HEK293 (cell line): ENCODE results near the gene CARMIL3.
A peak's percentile ranks its signal among the peaks of the same experiment; 100 is the strongest.

Experiments
- BCL11A ChIP-seq: fragments of 450-650 bp; formaldehyde crosslinking; IDR thresholded peaks from 2 replicates; pipeline ENCODE4 v1.5.1; 2016; ENCODE audit warnings: low read depth, missing biosample characterization, missing genetic modification characterization
- HOXA7 ChIP-seq: sonication (generic); formaldehyde crosslinking; IDR thresholded peaks from 2 replicates; pipeline ENCODE4 v1.8.1; 2022; ENCODE audit warnings: missing genetic modification reagents, borderline replicate concordance
- KLF16 ChIP-seq: fragments of 450-650 bp; formaldehyde crosslinking; IDR thresholded peaks from 2 replicates; pipeline ENCODE4 v1.5.1; 2017; ENCODE audit warnings: missing biosample characterization, missing genetic modification characterization
- PRDM10 ChIP-seq: fragments of 450-650 bp; formaldehyde crosslinking; IDR thresholded peaks from 2 replicates; pipeline ENCODE4 v1.5.1; 2016; ENCODE audit warnings: missing biosample characterization, missing genetic modification characterization
- PRDM2 ChIP-seq: fragments of 450-650 bp; formaldehyde crosslinking; IDR thresholded peaks from 2 replicates; pipeline ENCODE4 v1.5.1; 2016; ENCODE audit warnings: missing biosample characterization, missing genetic modification characterization, borderline replicate concordance
- RBAK ChIP-seq: fragments of 450-650 bp; formaldehyde crosslinking; IDR thresholded peaks from 2 replicates; pipeline ENCODE4 v1.5.1; 2016; ENCODE audit warnings: missing biosample characterization, missing genetic modification characterization
- REPIN1 ChIP-seq: fragments of 450-650 bp; formaldehyde crosslinking; IDR thresholded peaks from 2 replicates; pipeline ENCODE4 v1.5.1; 2017; ENCODE audit warnings: missing biosample characterization, missing genetic modification characterization, low read depth
- SALL2 ChIP-seq: fragments of 450-650 bp; formaldehyde crosslinking; IDR thresholded peaks from 2 replicates; pipeline ENCODE4 v1.5.0; 2017; ENCODE audit warnings: missing biosample characterization, mild to moderate bottlenecking, missing genetic modification characterization, borderline replicate concordance
- ZBTB48 ChIP-seq: fragments of 450-650 bp; formaldehyde crosslinking; IDR thresholded peaks from 2 replicates; pipeline ENCODE4 v1.5.1; 2016; ENCODE audit warnings: missing biosample characterization, missing genetic modification characterization
- ZBTB7A ChIP-seq: fragments of 450-650 bp; formaldehyde crosslinking; IDR thresholded peaks from 2 replicates; pipeline ENCODE4 v1.5.1; 2016; ENCODE audit warnings: low read depth, missing biosample characterization, missing genetic modification characterization
- ZEB2 ChIP-seq: fragments of 450-650 bp; formaldehyde crosslinking; IDR thresholded peaks from 2 replicates; pipeline ENCODE4 v1.5.1; 2016; ENCODE audit warnings: missing biosample characterization, missing genetic modification characterization
- ZIC2 ChIP-seq: fragments of 450-650 bp; formaldehyde crosslinking; IDR thresholded peaks from 2 replicates; pipeline ENCODE4 v1.5.1; 2016; ENCODE audit warnings: missing biosample characterization, missing genetic modification characterization
- ZNF10 ChIP-seq: fragments of 450-650 bp; formaldehyde crosslinking; IDR thresholded peaks from 2 replicates; pipeline ENCODE4 v1.5.1; 2017; ENCODE audit warnings: missing biosample characterization, missing genetic modification characterization
- ZNF133 ChIP-seq: fragments of 450-650 bp; formaldehyde crosslinking; IDR thresholded peaks from 2 replicates; pipeline ENCODE4 v1.5.1; 2016; ENCODE audit warnings: missing biosample characterization, missing genetic modification characterization
- ZNF169 ChIP-seq: fragments of 450-650 bp; formaldehyde crosslinking; IDR thresholded peaks from 2 replicates; pipeline ENCODE4 v1.5.1; 2016; ENCODE audit warnings: missing biosample characterization, missing genetic modification characterization
- ZNF311 ChIP-seq: fragments of 450-650 bp; formaldehyde crosslinking; IDR thresholded peaks from 2 replicates; pipeline ENCODE4 v1.5.1; 2017; ENCODE audit warnings: missing biosample characterization, missing genetic modification characterization, borderline replicate concordance
- ZNF335 ChIP-seq: fragments of 450-650 bp; formaldehyde crosslinking; conservative IDR thresholded peaks from 2 replicates; pipeline ENCODE4 v1.5.1; 2016; ENCODE audit warnings: missing biosample characterization, missing genetic modification characterization
- ZNF341 ChIP-seq: fragments of 450-650 bp; formaldehyde crosslinking; IDR thresholded peaks from 2 replicates; pipeline ENCODE4; 2016; ENCODE audit warnings: low read depth, missing biosample characterization, missing genetic modification characterization
- ZNF544 ChIP-seq: fragments of 450-650 bp; formaldehyde crosslinking; IDR thresholded peaks from 2 replicates; pipeline ENCODE4 v1.5.0; 2017; ENCODE audit warnings: missing biosample characterization, missing genetic modification characterization
- ZNF626 ChIP-seq: fragments of 450-650 bp; sonication (Bioruptor Pico); formaldehyde crosslinking; IDR thresholded peaks from 2 replicates; pipeline ENCODE4 v1.5.1; 2018; ENCODE audit warnings: missing biosample characterization, missing genetic modification characterization, inconsistent platforms
- ZNF629 ChIP-seq: fragments of 450-650 bp; formaldehyde crosslinking; IDR thresholded peaks from 2 replicates; pipeline ENCODE4 v1.5.1; 2017; ENCODE audit warnings: missing biosample characterization, missing genetic modification characterization
- ZNF660 ChIP-seq: fragments of 450-650 bp; IDR thresholded peaks from 2 replicates; pipeline ENCODE4 v1.5.1; 2018; ENCODE audit warnings: missing biosample characterization, mild to moderate bottlenecking, missing genetic modification characterization
- ZNF664 ChIP-seq: fragments of 450-650 bp; formaldehyde crosslinking; IDR thresholded peaks from 2 replicates; pipeline ENCODE4 v1.5.1; 2016; ENCODE audit warnings: missing biosample characterization, missing genetic modification characterization
- ZNF792 ChIP-seq: fragments of 450-650 bp; formaldehyde crosslinking; IDR thresholded peaks from 2 replicates; pipeline ENCODE4 v1.5.1; 2016; ENCODE audit warnings: missing biosample characterization, missing genetic modification characterization
- ZNF837 ChIP-seq: fragments of 450-650 bp; formaldehyde crosslinking; IDR thresholded peaks from 2 replicates; pipeline ENCODE4 v1.5.1; 2016; ENCODE audit warnings: missing biosample characterization, missing genetic modification characterization
- ZSCAN16 ChIP-seq: fragments of 450-650 bp; formaldehyde crosslinking; IDR thresholded peaks from 2 replicates; pipeline ENCODE4 v1.5.1; 2016; ENCODE audit warnings: missing biosample characterization, missing genetic modification characterization
- TF ChIP-seq, protein P1 (sequence below): fragments of 450-650 bp; formaldehyde crosslinking; IDR thresholded peaks from 2 replicates; pipeline ENCODE4 v1.5.1; 2016; ENCODE audit warnings: missing biosample characterization, missing genetic modification characterization
- TF ChIP-seq, protein P2 (sequence below): fragments of 450-650 bp; formaldehyde crosslinking; IDR thresholded peaks from 2 replicates; pipeline ENCODE4 v1.5.1; 2016; ENCODE audit warnings: missing biosample characterization, missing genetic modification characterization, borderline replicate concordance

CARMIL3 gene

GRCh38 chr14:24113801-24114531 lies 62.2 kb downstream of the CARMIL3 start (continued):
- no peak for TF ChIP-seq ZNF837 (tag by site-specific recombination)
- no peak for TF ChIP-seq ZNF311 (tag by site-specific recombination)
- no peak for TF ChIP-seq ZSCAN16 (tag by site-specific recombination)
- TF ChIP-seq BCL11A (tag by site-specific recombination): 0 out of 2 replicates have a peak, but pooled peaks have one; percentile 24
- TF ChIP-seq ZIC2 (tag by site-specific recombination): peak; percentile 78
- peak; percentile 77 for TF ChIP-seq ZEB2 (tag by site-specific recombination)
- TF ChIP-seq REPIN1 (tag by site-specific recombination): no peak
- 0 out of 2 replicates have a peak, but pooled peaks have one; percentile 30 for TF ChIP-seq ZNF660 (tag by site-specific recombination)
- no peak for TF ChIP-seq RBAK (tag by site-specific recombination)
- TF ChIP-seq ZBTB7A (tag by site-specific recombination): no peak
- TF ChIP-seq ZNF626: no peak
- TF ChIP-seq ZNF133 (tag by site-specific recombination): no peak
- no peak for TF ChIP-seq ZNF792 (tag by site-specific recombination)
- TF ChIP-seq KLF16 (tag by site-specific recombination): 0 out of 2 replicates have a peak, but pooled peaks have one; percentile 27
- TF ChIP-seq ZBTB48 (tag by site-specific recombination): peak; percentile 100
- no peak for TF ChIP-seq SALL2 (tag by site-specific recombination)
- no peak for TF ChIP-seq ZNF10 (tag by site-specific recombination)
- no peak; the same call in 1 of the 2 replicates for TF ChIP-seq ZNF629 (tag by site-specific recombination)
- TF ChIP-seq, protein P1, sequence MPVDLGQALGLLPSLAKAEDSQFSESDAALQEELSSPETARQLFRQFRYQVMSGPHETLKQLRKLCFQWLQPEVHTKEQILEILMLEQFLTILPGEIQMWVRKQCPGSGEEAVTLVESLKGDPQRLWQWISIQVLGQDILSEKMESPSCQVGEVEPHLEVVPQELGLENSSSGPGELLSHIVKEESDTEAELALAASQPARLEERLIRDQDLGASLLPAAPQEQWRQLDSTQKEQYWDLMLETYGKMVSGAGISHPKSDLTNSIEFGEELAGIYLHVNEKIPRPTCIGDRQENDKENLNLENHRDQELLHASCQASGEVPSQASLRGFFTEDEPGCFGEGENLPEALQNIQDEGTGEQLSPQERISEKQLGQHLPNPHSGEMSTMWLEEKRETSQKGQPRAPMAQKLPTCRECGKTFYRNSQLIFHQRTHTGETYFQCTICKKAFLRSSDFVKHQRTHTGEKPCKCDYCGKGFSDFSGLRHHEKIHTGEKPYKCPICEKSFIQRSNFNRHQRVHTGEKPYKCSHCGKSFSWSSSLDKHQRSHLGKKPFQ (tag by site-specific recombination): no peak
- no peak for TF ChIP-seq ZNF664 (tag by site-specific recombination)
- no peak for TF ChIP-seq ZNF169
- peak; percentile 87 for TF ChIP-seq ZNF335 (tag by site-specific recombination)
- no peak for TF ChIP-seq HOXA7 (CRISPR knock-in tag)
- TF ChIP-seq, protein P2, sequence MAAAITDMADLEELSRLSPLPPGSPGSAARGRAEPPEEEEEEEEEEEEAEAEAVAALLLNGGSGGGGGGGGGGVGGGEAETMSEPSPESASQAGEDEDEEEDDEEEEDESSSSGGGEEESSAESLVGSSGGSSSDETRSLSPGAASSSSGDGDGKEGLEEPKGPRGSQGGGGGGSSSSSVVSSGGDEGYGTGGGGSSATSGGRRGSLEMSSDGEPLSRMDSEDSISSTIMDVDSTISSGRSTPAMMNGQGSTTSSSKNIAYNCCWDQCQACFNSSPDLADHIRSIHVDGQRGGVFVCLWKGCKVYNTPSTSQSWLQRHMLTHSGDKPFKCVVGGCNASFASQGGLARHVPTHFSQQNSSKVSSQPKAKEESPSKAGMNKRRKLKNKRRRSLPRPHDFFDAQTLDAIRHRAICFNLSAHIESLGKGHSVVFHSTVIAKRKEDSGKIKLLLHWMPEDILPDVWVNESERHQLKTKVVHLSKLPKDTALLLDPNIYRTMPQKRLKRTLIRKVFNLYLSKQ (tag by site-specific recombination): no peak
- no peak for TF ChIP-seq PRDM2
- no peak; the same call in 1 of the 2 replicates for TF ChIP-seq ZNF341
- TF ChIP-seq PRDM10 (tag by site-specific recombination): no peak
- TF ChIP-seq ZNF544 (tag by site-specific recombination): no peak
